A375 (cell line): ENCODE results near the gene TRIM13. TPM values are rescaled to one million over a fixed set of nuclear protein-coding genes. Genes with fewer than 3 reads are reported as not detected.

Experiments used
- small RNA-seq: library from RNA; depleted of rRNA; stranded (forward); fragments of <200 nt; gene quantifications from one replicate; pipeline ENCODE3, GENCODE V24; 2014
- total RNA-seq: library from RNA; depleted of rRNA; stranded (reverse); fragments of >200 nt; shearing (Covaris generic); gene quantifications from 2 replicates; pipeline ENCODE4 v1.2.3, GENCODE V29; 2014; rRNA removed

Gene TRIM13
- 9.8 and 12.0 TPM in 2 replicates for total RNA-seq

GRCh38 chr13:49996951-49997895 is at the start of gene TRIM13:
TRIM13 (plus strand) TSS chr13:49997042; CDS start chr13:50011941, 14,899 bp downstream.

GRCh38 chr13:50015258-50015657 is 18.4 kb downstream of the TRIM13 start, which contains the start of gene KCNRG:
KCNRG (plus strand) TSS chr13:50015444; CDS start chr13:50015494, 50 bp downstream.

Small RNA genes within 50 kb of the gene (small RNA-seq; reads per million reads assigned to genes)
- 1.0 reads per million, percentile 56 among the genes with 10 or more reads in this experiment for gene MIR16-1
- not detected for gene MIR3613
- gene RF02105: not detected
- not detected for gene RF02106
- gene RF02107: not detected
- gene RF02108: not detected

Other genes with a start within 250 kb of the TRIM13 start
- 11.5 and 15.1 TPM in 2 replicates for gene KPNA3, start 204.4 kb upstream of the TRIM13 start, total RNA-seq
- gene SPRYD7, start 60.7 kb upstream of the TRIM13 start, total RNA-seq: 7.6 and 8.8 TPM in 2 replicates
- gene KCNRG, start 18.4 kb downstream of the TRIM13 start, total RNA-seq: 0.30 TPM in 1 of 2 replicates, not detected in the other